HG03097 (cell line): ENCODE results near the gene FSCB.
"Not testable (repeated sequence)": the region's sequence is repeated elsewhere in the genome, so short reads cannot be mapped to it uniquely, and the experiment has no call there.

ENCODE experiments used
- ATAC-seq: cut with Tn5 transposase; IDR thresholded peaks from one replicate; pipeline ENCODE4 v1.9.1; 2021; ENCODE audit not compliant: unreplicated experiment, low FRiP score

The FSCB gene, protein sequence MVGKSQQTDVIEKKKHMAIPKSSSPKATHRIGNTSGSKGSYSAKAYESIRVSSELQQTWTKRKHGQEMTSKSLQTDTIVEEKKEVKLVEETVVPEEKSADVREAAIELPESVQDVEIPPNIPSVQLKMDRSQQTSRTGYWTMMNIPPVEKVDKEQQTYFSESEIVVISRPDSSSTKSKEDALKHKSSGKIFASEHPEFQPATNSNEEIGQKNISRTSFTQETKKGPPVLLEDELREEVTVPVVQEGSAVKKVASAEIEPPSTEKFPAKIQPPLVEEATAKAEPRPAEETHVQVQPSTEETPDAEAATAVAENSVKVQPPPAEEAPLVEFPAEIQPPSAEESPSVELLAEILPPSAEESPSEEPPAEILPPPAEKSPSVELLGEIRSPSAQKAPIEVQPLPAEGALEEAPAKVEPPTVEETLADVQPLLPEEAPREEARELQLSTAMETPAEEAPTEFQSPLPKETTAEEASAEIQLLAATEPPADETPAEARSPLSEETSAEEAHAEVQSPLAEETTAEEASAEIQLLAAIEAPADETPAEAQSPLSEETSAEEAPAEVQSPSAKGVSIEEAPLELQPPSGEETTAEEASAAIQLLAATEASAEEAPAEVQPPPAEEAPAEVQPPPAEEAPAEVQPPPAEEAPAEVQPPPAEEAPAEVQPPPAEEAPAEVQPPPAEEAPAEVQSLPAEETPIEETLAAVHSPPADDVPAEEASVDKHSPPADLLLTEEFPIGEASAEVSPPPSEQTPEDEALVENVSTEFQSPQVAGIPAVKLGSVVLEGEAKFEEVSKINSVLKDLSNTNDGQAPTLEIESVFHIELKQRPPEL

DNA sequence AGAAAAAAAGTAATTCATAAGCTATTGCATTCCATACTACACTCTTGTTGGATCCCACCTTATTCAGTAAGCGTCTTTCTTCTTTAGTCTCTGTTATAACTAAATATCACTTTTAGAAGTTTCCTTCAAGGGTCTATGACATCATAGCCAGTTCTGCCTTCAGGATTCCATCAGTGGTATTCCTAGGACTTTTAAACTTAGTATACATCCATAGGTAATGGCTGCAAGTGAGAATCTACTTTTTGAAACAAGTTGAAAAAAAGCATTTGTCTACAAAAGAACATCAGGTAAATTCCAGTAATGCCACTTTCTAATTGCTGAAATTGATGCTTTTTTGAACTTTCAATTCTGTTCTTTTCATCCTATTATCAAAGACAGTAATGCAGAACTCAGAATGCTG lies at the start of gene FSCB:
FSCB (minus strand) TSS at position 101 of the 400 bp plus-strand sequence. CDS start 296 bp downstream, outside the sequence.
- no peak for ATAC-seq

DNA sequence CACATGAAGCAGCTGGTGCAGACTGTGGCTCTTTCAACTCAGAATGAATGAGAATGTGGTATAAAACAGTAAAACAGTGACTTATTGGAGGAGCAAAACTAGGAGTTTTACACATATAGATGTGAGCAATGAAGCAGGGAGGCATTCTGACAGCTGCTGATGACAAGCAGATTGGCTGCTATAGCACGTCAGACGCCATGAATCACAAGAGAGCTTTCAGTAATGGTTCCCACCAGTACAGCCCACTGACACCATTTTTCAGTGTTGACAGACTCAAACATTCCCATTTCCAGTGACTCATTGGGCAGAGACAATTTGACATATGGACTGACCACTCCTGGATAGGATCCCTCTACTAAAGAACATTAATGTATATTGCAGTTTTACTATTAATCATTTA lies 24.6 kb upstream of the FSCB start:
- ATAC-seq, result no peak

DNA sequence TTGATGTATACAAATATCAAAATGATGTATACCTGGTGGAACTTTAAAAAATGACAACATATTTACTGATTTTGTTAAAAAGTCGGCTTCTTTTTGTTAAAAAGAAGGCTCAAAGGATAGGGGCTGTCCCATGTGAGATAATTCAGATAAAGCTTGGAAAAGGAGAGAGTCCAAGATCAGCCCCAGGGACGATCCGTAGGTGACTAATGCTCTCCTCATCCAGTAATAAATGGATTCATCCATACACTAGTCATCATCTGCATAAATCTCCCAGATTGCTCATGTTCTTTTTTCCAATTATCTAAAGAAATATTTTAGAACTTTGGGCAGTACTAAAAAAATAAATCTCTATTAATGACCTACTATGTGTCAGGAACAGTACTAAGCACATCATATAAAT lies 23.4 kb upstream of the FSCB start:
- ATAC-seq, result no peak

DNA sequence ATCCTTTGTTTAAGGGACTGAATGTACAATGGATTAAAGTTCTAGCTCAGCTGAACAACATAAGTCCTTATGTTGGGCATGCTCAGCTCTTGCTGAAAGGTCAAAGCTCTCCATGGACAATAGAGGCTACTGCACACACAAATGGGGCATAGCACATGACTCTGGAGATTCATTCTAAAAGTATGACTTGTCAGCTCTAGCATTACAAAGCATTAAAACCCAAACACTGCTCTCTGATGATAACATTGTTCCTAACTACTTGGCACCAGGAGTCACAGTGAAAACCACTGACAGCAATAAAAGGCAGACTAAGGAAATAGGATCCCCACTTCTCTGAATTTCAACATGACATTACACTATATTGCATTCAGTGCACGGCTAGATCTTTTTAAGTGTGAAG lies 21.9 kb upstream of the FSCB start:
- ATAC-seq, result no peak

DNA sequence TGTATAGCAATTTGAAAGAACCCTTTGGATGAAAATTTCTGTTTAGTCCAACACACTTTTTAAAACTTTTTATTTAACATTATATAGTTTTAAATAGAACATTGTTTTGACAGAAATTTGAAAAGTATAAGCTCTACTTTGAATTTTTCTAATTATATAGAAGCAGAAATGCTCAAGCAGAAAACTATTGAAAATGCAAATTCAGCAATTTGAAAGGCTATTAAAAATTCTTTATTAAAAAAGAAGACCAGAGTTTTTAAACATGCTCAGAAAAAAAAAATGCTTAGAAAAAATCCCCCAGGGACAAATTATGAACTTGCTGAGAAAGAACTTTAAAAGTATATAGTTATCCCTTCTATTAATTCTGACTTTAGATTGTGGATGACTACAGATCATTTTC lies 21.1 kb upstream of the FSCB start:
- no peak for ATAC-seq

DNA sequence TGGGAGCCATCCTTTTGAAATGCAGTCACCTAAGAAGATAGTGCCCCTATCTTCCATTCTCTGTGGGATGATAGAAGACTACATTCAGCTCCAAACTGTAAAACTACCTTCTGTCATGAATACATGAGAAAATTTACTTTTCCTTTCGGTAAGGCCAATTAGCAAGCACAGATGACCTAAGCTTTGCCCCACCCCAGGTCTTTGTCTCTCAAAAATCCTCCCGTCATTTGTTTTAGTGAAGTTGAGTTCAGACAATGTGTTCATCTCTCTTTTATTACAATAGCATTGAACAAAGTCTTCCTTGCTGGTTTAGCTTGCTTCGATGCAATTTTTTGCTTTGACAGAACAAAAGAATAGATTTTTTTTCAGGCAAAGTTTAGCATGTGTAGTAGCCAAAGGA lies 18.2 kb upstream of the FSCB start:
- no peak for ATAC-seq

DNA sequence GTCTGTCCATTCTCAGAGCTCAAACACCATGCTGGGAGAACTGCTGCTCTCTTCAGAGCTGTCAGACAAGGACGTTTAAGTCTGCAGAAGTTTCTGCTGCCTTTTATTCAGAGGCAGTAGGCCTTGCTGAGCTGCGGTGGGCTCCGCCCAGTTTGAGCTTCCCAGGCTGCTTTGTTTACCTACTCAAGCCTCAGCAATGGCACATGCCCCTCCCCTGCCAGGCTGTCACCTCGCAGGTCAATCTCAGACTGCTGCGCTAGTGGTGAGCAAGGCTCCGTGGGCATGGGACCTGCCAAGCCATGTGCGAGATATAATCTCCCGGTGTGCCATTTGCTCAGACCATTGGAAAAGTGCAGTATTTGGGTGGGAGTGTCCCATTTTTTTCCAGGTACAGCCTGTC lies 8.6 kb upstream of the FSCB start:
- not testable (repeated sequence) for ATAC-seq

DNA sequence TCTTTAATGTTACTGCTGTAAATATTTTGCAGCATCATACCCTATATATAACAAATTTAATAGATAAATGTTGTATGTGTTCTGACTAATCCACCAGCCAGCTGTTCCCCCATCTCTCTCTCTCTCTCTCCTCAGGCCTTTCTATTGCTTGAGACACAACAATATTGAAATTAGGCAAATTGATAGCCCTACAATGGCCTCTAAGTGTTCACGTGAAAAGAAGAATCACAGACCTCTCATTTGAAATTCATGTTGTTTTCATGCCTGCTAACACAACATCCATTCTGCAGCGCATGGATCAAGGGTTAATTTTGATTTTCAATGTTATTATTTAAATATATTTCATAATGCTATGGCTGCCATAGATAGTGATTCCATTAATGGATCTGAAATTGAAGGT lies 1.8 kb upstream of the FSCB start:
- no peak for ATAC-seq

DNA sequence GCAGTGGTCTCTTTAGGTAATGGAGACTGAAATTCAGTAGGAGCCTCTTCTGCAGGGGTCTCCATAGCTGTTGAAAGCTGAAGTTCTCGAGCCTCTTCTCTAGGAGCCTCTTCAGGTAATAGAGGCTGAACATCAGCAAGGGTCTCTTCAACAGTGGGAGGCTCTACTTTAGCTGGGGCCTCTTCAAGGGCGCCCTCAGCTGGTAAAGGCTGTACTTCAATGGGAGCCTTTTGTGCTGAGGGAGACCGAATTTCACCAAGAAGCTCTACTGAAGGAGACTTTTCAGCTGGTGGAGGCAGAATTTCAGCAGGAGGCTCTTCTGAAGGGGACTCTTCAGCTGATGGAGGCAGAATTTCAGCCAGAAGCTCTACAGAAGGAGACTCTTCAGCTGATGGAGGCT lies 1.5 kb downstream of the FSCB start:
- no peak for ATAC-seq

DNA sequence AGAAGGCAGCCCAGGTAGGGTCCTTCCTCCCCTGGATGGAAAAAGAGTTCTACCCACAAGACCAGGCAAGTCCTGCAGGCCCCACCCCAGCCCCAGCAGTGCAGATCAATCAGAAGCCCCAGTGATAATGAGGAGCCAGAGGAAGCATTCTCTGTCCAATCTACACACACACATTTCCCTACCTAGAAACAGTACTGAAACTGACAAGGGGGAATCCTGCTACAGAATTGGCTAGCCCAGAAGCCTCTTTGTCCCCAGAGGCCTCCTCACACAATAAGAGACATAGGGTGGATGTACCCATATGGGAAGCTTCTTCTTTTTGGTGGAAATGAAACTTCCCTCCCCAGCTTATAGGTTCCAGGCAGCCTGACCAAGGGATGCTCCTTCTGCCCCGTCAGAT lies 9.9 kb downstream of the FSCB start:
- no peak for ATAC-seq

DNA sequence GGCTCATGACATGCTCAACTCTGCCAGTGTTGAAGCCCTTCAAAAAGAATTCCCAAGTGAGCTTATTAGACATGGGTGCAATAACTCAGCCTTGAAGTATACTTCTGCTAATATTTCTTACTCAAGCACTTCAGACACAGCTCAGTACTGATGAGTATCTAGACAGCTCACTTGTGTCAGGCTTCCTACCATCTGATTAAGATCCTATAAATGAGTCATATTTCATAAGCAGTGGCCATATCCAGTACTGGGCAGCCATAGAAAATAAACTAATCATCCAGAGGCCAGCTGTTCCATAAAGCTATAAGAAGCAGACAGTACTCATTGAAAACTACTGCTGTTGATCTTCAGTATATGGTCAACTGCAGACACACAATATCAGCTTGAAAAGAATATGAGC lies 12.9 kb downstream of the FSCB start:
- ATAC-seq, result no peak

DNA sequence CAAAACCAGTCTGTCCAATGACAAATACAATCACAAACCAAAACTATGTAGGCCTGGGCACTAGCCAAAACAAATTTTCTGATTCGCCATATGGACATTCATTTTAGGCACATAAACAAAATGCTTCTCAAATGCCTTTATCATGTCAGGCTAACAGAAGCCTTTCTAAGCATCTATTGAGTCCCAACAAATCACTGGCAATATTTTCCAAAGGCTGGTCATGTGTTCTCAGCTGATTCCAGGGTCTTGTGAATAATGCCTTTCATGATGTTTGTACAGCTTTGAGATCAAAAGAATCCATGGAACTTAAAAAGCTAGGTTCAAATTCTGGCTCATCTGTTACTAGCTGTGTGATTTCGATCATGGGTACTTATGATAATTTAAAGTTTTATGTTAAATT lies 16.1 kb downstream of the FSCB start:
- no peak for ATAC-seq

DNA sequence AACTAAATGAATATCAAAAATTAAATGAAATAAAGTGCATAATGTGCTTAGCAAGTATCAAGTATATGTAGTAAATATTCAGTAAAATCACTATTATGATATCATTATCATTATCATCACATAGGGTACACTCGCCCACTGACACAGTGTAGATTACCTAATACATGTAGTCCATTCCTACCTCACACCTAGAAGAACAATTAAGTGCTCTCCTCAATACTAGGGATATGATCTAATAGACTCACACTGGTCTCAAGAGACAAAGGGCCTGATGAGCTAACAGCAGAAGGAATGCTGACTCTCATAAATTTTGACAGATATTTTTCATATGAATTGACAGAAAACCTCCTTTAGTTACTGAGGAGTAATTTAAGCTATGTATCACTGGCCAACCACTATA lies 29.1 kb downstream of the FSCB start:
- no peak for ATAC-seq

DNA sequence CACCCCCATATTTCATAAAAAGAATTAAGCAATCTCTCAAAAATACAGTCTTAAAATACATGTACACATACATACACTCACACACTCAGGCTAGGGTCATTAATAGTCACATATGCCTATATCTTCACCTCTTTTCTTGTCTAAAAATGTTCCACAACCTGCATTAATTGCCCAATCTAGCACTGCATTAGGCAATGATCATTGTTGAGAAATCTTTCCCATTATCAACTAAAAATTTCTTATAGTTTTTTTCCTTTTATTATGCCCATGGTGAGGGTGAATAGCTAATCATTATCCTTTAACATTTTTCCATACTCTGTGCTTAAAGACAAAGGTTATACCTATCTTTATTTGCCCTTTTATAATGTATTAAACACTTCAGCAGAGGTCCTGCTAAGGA lies 38.3 kb downstream of the FSCB start:
- no peak for ATAC-seq

DNA sequence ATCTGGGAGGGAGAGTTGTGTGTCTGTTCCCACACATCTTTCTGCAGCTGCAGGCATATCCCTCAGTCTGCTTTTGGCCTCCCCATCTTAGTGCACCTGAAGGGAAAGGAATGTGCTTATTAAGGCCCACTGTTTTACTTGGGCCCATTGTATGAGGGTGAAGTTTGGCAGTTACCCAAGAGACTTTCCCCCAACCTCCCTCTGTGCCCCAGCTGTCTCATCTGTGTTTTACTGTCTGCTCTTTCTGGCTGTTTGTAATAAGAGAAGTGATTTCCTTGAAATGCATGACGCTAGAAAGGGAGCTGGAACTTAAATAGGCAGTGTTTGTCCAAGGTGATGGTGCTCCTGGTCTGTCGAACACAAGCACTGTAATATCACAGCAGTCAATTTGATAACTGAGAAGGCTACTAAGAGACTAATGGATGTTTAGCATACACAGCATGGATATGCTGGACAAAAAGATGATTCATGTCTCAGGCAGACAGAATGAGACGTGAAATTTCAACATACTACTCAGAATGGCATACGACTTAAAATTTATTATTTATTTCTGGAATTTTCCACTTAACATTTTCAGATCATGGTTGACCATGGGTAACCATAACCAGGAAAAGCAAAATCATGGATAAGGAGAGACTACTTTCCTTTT lies 43.6 kb downstream of the FSCB start:
- no peak for ATAC-seq

DNA sequence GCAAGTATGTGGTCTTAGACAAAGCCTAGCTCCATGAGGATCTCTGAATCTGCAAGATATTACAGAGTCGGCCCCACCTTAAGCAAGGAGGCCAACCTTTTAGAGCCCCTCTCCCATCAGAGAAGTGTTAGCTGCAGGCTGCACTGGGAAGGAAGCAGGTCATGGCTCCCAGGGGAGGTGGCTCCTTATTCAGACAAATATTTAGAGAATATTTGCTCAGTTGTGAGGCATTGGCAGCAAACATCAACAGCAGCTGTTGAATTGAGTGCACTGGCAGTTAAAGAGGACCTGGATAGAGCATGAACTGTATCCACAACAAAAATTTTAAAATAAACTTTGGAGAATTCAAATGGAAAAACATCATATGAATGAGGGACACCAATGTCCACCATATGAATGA lies 44.7 kb downstream of the FSCB start:
- no peak for ATAC-seq

DNA sequence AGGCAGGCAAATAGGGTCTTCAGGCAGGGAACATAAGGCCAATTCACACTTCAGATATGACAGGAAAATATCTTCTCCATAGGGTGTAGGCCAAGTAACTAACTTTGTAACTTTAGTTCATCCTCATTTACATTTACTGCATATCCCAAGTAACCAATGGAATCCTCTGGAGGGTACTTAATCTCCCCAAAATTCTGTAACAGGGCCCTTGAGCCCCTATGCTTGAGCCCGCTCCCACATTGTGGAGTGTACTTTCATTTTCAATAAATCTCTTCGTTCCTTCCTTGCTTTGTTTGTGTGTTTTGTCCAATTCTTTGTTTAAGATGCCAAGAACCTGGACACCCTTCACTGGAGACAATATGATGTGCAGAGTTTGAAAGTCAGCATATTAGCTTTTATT lies 45.3 kb downstream of the FSCB start:
- ATAC-seq, result no peak
